Raji (cell line): Measurements from ENCODE around the gene ZNF177.
A peak's percentile ranks its signal among the peaks of the same experiment; 100 is the strongest.

Experiments
- POLR2A ChIP-seq: IDR thresholded peaks from 2 replicates; pipeline ENCODE4 v1.6.1; 2011; ENCODE audit warnings: low read depth, low read length, control low read depth; ENCODE audit not compliant: insufficient read depth

ZNF177 gene

DNA sequence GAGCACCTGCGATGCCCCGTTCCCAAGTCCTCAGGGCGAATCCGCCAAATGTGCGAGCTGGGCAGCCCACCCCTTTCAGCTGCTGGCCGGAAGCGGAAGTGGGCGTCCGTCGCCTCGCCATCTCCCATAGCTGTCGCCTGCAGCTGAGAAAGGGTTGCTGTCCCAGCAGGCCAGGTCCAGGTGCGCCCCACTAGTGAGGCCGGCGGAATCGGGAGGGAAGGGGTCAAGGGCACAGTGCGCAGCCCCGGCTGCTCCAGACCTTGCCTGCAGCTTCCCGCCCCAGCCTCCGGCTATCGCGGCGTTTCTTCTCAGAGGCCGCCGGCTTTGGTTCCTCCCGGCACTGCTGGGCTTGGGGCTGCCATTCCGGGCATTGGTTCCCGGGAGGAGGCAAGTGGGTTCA lies at the start of gene ZNF177:
TSS of gene ZNF177 (plus strand) at position 109 of the 400 bp plus-strand sequence. CDS start 15,299 bp downstream, outside the sequence.
- no peak for TF ChIP-seq POLR2A

DNA sequence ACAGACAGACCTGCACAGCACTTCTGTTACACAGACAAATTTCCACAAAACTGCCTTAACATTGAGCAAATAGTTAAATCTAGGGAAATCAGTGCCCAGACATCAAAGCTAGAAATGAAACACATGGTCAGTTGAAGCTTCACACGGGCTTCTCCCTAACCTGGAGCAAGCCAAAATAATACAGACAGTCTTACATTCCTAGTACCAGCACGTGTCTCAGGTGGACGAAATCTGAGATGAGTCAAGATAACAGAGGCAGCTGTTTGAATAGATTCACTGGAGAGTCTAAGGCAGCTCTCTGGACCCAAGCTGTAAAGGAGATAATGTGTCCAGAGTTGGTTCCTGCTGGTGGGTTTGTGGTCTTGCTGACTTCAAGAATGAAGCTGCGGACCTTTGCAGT lies 49.1 kb upstream of the ZNF177 start:
- TF ChIP-seq POLR2A, result no peak

- no peak for TF ChIP-seq POLR2A
Measured at GRCh38 chr19:9321338-9321737, 41.5 kb upstream of the ZNF177 start.

- TF ChIP-seq POLR2A, result no peak
Measured at GRCh38 chr19:9323557-9323918, 39.3 kb upstream of the ZNF177 start.

- TF ChIP-seq POLR2A, result 0 out of 2 replicates have a peak, but pooled peaks have one; percentile 27
Measured at GRCh38 chr19:9323919-9324583, 38.8 kb upstream of the ZNF177 start, which contains the start of gene ZNF559. Gene ZNF559, plus strand, starts transcription at chr19:9324179. Its CDS starts 14,371 bp downstream, at chr19:9338550.

GRCh38 chr19:9324584-9324962 lies 38.2 kb upstream of the ZNF177 start:
- TF ChIP-seq POLR2A, result no peak

DNA sequence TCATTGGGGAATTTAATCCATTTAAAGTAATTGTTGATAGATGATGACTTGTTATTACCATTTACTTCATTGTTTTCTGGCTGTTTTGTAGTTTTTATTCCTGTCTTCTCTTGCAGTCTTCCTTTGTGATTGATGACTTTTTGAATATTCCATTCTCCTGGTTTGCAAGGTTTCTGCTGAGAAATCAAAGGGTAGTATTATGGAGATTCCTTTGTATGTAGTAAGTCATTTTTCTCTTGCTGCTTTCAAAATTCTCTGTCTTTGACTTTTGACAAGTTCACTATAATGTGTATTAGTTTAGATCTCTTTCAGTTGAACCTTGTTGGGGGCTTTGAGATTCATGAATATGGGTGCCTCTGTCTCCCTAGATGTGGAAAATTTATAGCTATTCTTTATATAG lies 32.8 kb upstream of the ZNF177 start:
- no peak for TF ChIP-seq POLR2A

DNA sequence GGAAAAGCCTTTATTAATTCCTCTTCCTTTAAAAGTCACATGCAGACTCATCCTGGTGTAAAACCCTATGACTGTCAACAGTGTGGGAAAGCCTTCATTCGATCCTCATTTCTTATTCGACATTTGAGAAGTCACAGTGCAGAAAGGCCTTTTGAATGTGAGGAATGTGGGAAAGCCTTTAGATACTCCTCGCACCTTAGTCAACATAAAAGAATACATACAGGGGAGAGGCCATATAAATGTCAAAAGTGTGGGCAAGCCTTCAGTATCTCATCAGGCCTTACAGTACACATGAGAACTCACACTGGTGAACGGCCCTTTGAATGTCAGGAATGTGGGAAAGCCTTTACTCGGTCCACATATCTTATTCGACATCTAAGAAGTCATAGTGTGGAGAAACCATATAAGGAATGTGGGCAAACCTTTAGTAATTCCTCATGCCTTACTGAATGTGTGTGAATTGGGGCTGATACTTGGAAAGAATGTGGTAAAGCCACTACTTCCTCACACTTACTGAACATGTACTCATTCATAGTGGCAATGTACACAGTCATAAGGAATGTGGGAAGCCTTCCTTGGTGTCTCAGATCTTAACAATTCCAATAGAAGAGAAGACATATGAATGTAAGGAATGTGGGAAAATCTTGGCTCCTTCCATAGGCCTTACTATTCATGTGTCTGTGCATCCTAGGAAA lies 20.1 kb upstream of the ZNF177 start:
- TF ChIP-seq POLR2A, result no peak

DNA sequence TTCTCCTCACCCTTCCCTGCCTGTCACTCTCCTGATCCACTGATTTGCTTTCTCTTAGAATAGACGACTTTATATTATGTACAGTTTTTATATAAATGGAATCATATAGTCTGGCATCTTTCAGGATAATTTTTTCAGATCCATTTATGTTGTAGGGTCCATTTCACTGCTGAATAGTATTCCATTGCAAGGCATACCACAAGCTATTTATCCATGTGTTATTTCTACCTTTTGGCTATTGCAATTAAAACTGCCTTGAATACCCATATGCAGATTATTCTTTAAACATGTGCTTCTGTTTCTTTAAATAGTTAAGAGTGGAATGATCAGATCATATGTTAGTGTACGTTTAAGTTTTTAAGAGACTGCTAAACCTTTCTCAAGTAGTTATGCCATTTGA lies 17.8 kb upstream of the ZNF177 start:
- no peak for TF ChIP-seq POLR2A

DNA sequence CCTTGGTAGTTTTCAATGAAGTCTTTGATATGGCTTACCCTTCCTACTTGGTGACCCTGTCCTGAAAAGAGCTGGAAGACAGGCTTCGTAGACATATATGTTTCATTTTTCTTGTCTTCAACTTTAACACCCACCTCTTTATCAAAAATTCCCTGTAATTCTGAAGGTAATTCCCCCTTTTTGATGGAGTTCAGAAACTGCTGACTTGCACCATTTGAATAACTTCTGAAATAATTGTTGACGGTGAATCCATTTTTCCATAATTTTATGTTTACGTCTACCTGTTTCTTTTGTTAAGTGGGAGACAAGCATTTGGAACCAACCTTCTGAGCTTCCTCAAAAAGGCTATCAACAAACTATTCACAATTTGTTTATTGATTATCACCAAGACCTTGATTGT lies 14.6 kb upstream of the ZNF177 start:
- TF ChIP-seq POLR2A, result no peak

GRCh38 chr19:9348671-9349070 lies 14.1 kb upstream of the ZNF177 start:
- no peak for TF ChIP-seq POLR2A

GRCh38 chr19:9352505-9352904 lies 10.3 kb upstream of the ZNF177 start:
- TF ChIP-seq POLR2A, result no peak

- no peak for TF ChIP-seq POLR2A
Measured at GRCh38 chr19:9353011-9353410, 9.8 kb upstream of the ZNF177 start.

GRCh38 chr19:9354651-9355050 lies 8.2 kb upstream of the ZNF177 start:
- TF ChIP-seq POLR2A, result no peak

- TF ChIP-seq POLR2A, result no peak
Measured at GRCh38 chr19:9370738-9371619, 8.2 kb downstream of the ZNF177 start.

- no peak for TF ChIP-seq POLR2A
Measured at GRCh38 chr19:9381361-9381785, 18.6 kb downstream of the ZNF177 start.

- TF ChIP-seq POLR2A, result no peak
Measured at GRCh38 chr19:9406798-9407352, 44.1 kb downstream of the ZNF177 start.
